Glutamatergic neuron (in vitro differentiated cells): ENCODE data around the gene SFXN2. TPM values are rescaled to one million over a fixed set of nuclear protein-coding genes. Genes with fewer than 3 reads are reported as not detected.
"Not testable (repeated sequence)": the region's sequence is repeated elsewhere in the genome, so short reads cannot be mapped to it uniquely, and the experiment has no call there.

ENCODE experiments used
- DNase-seq: peaks from one replicate; pipeline ENCODE4 v3.0.0; 2022
- H3K27ac Mint-ChIP-seq: one replicate; pipeline ENCODE4 v1.8.0; 2020; ENCODE audit warnings: mild to moderate bottlenecking, mixed read lengths, inconsistent platforms; ENCODE audit not compliant: unreplicated experiment
- H3K27me3 Mint-ChIP-seq: one replicate; pipeline ENCODE4 v1.8.0; 2020; ENCODE audit warnings: mild to moderate bottlenecking, moderate library complexity, mixed read lengths, inconsistent platforms; ENCODE audit not compliant: unreplicated experiment
- H3K36me3 Mint-ChIP-seq: one replicate; pipeline ENCODE4 v1.8.0; 2020; ENCODE audit warnings: mild to moderate bottlenecking, mixed read lengths, inconsistent platforms; ENCODE audit not compliant: unreplicated experiment
- H3K4me1 Mint-ChIP-seq: one replicate; pipeline ENCODE4 v1.8.0; 2020; ENCODE audit warnings: mild to moderate bottlenecking, low read depth, mixed read lengths, inconsistent platforms; ENCODE audit not compliant: unreplicated experiment
- H3K4me3 Mint-ChIP-seq: one replicate; pipeline ENCODE4 v1.8.0; 2020; ENCODE audit warnings: mild to moderate bottlenecking, mixed read lengths, inconsistent platforms; ENCODE audit not compliant: unreplicated experiment
- H3K9me3 Mint-ChIP-seq: one replicate; pipeline ENCODE4 v1.8.0; 2020; ENCODE audit warnings: mild to moderate bottlenecking, moderate library complexity, mixed read lengths, inconsistent platforms; ENCODE audit not compliant: unreplicated experiment
- long read RNA-seq: library from polyadenylated mRNA; unstranded; transcript quantifications from one replicate; pipeline ENCODE4 v2.0.0, GENCODE V29; 2020; ENCODE audit not compliant: unreplicated experiment
- total RNA-seq: library from RNA; stranded (reverse); fragmentation: NEBNext Ultra II Directional; extraction: Animal tissue kit (Norgen Biotek cat#: 25700); gene quantifications from one replicate; pipeline ENCODE4 v1.2.1, GENCODE V29; 2021; ENCODE audit not compliant: unreplicated experiment
- TF ChIP-seq, protein P1 (sequence below): fragments of 200-600 bp; sonication (generic); IDR thresholded peaks from one replicate; pipeline ENCODE4 v1.5.0; 2021; ENCODE audit not compliant: partially characterized antibody, unreplicated experiment

SFXN2 gene, protein sequence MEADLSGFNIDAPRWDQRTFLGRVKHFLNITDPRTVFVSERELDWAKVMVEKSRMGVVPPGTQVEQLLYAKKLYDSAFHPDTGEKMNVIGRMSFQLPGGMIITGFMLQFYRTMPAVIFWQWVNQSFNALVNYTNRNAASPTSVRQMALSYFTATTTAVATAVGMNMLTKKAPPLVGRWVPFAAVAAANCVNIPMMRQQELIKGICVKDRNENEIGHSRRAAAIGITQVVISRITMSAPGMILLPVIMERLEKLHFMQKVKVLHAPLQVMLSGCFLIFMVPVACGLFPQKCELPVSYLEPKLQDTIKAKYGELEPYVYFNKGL
- total RNA-seq, result 5.4 TPM
- long read RNA-seq, result 0 reads

DNA sequence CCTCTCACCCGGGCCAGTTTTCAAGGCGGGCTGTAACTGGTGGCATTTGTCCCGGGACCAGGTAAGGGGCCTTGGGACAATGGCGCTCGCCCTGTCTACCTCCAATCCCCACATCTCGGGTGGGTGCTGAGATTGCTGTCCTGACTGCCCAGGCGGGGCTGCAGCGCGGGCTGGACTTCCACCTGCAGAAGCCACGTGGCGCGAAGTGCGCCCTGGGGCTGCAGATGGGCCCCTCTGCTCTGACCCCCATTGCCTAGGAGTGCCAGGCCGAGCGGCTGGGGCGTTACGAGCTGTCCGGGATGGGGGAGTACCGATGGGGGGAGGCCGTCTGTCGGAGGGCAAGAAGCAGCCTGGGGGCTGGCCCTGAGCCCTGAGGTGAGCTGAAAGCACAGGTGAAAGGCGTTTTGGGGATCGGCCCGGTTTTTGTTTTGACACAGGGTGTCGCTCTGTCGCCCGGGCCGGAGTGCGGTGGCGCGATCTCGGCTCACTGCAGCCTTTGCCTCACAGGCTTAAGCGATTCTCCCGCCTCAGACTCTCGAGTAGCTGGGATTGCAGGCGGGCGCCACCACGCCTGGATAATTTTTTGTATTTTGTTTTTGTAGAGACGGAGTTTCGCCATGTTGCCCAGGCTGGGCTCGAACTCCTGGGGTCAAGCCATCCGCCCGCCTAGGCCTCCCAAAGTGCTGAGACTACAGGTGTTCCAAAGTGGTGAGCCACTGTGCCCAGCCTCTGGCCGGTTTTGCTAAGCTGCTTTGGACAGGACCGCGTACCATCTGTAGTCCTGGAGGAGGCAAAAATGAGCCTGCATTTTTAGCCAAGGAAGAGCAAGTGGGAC, at the start of gene SFXN2:
TSS of gene SFXN2 (plus strand) at position 16 of the 835 bp plus-strand sequence. CDS start 12,001 bp downstream, outside the sequence.
- Mint-ChIP-seq H3K27me3 (peaks cover 5% of the 10 kb centered on the region), H3K9me3 (peaks cover 12% of the 10 kb centered on the region), H3K4me1 (peaks cover 20% of the 10 kb centered on the region), H3K36me3 (no peaks in the 10 kb centered on the region), H3K27ac (peak within 1 kb of the TSS; percentile 85), H3K4me3 (peak within 1 kb of the TSS; percentile 88)
- DNase-seq, result peak; percentile 30
- TF ChIP-seq, protein P1, sequence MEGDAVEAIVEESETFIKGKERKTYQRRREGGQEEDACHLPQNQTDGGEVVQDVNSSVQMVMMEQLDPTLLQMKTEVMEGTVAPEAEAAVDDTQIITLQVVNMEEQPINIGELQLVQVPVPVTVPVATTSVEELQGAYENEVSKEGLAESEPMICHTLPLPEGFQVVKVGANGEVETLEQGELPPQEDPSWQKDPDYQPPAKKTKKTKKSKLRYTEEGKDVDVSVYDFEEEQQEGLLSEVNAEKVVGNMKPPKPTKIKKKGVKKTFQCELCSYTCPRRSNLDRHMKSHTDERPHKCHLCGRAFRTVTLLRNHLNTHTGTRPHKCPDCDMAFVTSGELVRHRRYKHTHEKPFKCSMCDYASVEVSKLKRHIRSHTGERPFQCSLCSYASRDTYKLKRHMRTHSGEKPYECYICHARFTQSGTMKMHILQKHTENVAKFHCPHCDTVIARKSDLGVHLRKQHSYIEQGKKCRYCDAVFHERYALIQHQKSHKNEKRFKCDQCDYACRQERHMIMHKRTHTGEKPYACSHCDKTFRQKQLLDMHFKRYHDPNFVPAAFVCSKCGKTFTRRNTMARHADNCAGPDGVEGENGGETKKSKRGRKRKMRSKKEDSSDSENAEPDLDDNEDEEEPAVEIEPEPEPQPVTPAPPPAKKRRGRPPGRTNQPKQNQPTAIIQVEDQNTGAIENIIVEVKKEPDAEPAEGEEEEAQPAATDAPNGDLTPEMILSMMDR, result no peak

DNA sequence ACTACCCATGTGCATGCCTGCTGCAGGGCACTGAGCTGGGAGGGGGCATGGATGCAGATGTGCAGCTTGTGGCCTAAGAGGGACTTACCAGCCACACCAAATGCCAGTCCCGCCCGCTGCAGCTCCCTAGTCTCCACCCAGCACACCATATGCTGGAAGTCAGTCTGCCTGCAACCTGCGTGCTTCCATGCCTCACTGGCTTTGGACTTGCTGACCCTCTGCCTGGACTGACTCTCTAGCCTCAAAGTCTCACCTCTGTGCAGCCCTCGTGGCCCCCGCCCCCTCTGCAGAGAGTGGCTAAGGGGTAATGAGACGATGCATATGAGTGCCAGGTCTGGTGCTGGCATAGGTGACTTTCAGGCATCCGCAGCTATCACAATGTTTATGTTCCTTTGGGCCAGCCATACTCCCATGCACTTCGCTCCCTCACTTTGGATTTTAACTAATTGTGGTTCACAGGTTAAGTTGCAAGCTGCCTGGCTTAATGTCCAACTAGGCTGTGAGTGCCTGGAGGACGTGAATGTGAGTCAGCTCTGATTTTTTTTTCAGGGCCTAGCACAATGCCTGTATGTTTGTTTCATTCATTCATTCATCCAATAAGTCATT, 48.4 kb upstream of the SFXN2 start:
- Mint-ChIP-seq H3K9me3 (peaks cover 6% of the 10 kb centered on the region), H3K36me3 (no peaks in the 10 kb centered on the region), H3K27me3 (peaks cover 5% of the 10 kb centered on the region), H3K27ac (peak overlapping the region; percentile 6), H3K4me1 (peaks cover 29% of the 10 kb centered on the region), H3K4me3 (no peak overlapping the region)
- TF ChIP-seq, protein P1, result no peak
- no peak for DNase-seq

DNA sequence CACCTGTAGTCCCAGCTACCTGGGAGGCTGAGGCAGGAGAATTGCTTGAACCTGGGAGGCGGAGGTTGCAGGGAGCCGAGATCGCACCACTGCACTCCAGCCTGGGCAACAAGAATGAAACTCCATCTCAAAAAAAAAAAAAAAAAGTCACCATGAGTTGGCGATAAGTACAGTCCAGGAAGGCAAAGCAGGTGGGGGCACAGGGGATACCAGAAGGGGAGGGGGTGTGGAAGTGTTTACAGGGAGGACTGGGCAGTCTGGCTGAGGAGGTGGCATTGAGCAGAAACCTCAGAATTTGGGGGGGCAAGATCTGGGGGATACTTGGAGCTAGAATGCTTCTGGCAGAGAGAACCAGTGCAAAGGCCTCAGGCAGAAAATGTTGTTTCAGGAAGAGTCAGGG, 47.0 kb upstream of the SFXN2 start:
- H3K27ac Mint-ChIP-seq, H3K9me3 Mint-ChIP-seq, DNase-seq, H3K4me3 Mint-ChIP-seq, H3K27me3 Mint-ChIP-seq, H3K36me3 Mint-ChIP-seq: not testable (repeated sequence)
- H3K4me1 Mint-ChIP-seq, result peaks cover 30% of the 10 kb centered on the region

DNA sequence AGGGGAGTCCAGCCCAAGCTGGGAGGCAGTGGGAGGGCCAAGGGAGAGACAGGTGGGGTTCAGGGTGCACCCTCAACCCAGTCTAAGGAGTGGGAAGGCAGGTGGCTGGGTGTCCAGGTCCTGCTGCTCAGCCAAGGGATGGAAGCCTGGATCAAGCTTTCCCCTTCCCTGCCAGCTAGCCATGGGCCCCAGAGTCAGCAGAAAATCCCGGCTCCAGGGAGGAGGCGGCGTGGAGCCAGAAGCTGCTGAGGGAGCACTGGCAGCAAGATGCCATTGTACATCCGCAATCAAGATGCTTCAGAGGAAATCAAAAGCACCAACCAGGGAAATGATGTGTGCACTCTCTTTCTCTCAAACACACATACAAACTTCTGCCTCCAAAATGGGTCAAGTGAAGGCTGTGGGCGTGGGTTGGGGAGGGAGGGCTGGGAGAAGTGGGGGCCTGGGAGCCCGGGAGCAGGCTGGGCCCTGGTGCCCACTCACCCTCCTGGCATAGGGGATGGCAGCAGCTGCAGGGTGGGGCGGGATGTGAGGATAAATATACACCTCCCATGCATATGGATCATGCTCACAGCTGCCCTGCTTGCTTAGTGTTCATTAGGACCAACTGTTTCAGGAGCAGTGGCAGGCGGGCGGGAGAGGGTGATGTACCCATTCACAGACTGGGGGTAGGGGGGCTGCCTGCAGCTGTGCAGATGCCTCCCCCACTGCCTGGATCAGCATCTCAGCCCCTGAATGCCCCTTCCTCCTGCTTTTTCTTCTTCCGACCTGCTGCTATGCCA, 45.9 kb upstream of the SFXN2 start:
- no peak for DNase-seq
- peaks cover 4% of the 10 kb centered on the region for H3K9me3 Mint-ChIP-seq
- H3K4me3 Mint-ChIP-seq, result no peak overlapping the region
- TF ChIP-seq, protein P1, result no peak
- no peak overlapping the region for H3K27ac Mint-ChIP-seq
- H3K4me1 Mint-ChIP-seq, result peaks cover 39% of the 10 kb centered on the region
- H3K27me3 Mint-ChIP-seq, result peaks cover 5% of the 10 kb centered on the region
- no peaks in the 10 kb centered on the region for H3K36me3 Mint-ChIP-seq
